Stimulated activated CD8-positive, alpha-beta memory T cell treated with anti-CD3 and anti-CD28 coated beads, Interleukin-15, amount 100 ng/mL, for 48 hours (primary cell): ENCODE data around the gene CFTR.
"Not testable (repeated sequence)": the region's sequence is repeated elsewhere in the genome, so short reads cannot be mapped to it uniquely, and the experiment has no call there.

Source experiments
- DNase-seq, 2 donors: peaks; one replicate each; pipeline ENCODE4 v3.0.0-alpha.2; 2020; ENCODE audit warnings: low read depth in 2 of 2

CFTR gene

DNA sequence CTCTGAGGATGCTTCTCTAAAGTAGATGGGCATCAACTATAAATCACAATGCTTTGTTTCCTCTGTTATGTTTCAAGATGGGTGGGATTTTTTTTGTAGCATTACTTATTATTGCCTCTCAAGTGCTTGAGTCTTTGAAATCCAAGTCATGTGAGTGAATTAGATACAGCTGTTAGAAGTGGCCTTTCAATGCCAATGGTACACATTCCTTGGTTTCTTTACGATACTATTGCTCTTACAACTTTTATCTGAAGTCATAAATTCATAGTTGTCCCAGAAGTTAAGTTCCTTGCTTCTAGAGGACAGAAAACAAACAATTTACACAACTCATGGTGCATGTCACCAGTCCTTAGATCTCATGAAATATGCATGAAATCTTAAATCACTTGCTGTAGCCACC lies 15.5 kb downstream of the CFTR start:
- DNase-seq: no peak

DNA sequence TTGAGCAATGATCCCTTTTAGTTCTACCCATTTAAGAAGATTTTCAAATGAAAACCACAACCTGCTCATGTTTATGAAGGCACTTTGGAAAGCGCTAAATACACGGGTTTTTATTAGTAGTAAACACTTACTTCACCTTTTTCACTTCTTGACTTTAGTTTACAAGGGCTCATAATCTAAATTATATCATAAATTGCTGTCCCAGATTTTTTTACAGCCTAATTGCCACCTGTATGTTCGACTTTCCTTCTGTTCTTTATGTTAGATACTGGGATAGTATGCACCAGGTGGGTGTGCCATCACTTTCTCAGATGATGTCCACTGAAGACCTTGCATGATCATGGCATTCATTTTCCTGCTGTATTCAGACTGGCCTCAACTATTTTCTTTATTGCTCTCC lies 22.5 kb downstream of the CFTR start:
- no peak for DNase-seq

DNA sequence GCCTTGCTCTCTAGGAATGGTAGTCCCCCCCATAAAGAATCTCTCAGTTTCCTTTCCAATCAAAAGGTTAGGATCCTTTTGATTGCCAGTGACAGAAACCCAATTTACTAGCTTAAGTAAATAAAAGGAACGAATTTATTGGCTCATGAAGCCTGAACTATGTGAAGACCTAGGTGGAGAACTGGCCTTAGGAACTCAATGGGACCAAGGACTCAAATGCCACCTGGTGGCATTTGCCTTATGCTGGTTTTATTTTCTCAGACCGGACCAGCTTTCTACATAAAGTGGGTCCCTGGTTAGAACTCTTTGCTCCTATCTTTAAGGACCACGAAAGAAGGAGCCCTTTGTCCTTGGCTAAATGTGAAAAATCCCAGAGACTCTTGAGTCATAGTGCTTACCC lies 25.4 kb downstream of the CFTR start:
- no peak for DNase-seq

DNA sequence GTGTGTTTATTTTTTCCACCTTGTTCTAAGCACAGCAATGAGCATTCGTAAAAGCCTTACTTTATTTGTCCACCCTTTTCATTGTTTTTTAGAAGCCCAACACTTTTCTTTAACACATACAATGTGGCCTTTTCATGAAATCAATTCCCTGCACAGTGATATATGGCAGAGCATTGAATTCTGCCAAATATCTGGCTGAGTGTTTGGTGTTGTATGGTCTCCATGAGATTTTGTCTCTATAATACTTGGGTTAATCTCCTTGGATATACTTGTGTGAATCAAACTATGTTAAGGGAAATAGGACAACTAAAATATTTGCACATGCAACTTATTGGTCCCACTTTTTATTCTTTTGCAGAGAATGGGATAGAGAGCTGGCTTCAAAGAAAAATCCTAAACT lies 28.9 kb downstream of the CFTR start:
- no peak for DNase-seq

DNA sequence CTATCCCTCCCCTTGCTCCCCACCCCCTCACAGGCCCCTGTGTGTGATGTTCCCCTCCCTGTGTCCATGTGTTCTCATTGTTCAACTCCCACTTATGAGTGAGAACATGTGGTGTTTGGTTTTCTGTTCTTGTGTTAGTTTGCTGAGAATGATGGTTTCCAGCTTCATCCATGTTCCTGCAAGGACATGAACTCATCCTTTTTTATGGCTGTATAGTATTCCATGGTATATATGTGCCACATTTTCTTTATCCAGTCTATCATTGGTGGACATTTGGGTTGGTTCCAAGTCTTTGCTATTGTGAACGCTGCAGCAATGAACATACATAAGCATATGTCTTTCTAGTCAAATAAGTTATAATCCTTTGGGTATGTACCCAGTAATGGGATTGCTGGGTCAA lies 37.4 kb downstream of the CFTR start:
- DNase-seq: not testable (repeated sequence)

DNA sequence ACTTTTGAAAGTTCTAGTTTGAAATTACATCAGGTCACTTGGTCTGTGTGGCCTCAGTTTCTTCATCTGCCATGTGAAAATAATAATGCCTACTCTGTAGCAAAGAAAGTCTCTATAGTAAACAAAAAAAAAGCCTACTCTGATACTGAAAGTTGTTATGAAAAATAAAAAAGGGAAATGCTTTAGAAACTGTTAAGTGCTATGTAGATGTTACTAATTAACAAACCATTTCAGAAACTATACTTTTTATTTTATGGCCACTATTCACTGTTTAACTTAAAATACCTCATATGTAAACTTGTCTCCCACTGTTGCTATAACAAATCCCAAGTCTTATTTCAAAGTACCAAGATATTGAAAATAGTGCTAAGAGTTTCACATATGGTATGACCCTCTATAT lies 50.6 kb downstream of the CFTR start:
- DNase-seq: no peak

DNA sequence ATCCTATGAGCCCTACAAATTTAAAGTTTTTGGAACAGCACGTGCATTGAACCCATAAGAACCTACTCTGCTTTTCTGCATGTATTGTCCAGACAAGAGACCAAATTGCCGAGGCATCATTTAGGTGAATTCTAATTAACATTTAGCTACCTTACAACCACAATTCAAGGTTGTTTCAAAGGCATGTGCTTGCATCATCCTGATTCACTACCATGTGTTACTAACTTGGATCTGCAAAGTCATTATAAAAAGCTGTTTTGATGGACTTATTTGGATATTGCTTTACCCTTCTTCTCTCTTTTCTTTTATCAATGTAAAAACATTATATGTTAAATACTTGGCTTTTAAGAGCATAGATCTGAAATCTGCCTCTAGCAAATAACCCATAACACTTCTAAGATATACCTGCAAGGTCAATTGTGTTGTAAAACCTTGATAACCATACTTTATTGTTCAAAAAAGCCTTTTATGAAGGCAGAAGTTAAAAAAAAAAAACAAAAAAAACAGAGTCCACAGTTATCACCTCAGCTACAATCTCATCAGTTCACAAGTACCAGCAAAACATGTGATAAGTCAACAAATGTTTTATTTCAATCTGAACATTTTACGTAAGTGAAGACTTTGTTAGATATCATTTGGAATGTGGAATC lies 51.9 kb downstream of the CFTR start:
- DNase-seq: no peak

DNA sequence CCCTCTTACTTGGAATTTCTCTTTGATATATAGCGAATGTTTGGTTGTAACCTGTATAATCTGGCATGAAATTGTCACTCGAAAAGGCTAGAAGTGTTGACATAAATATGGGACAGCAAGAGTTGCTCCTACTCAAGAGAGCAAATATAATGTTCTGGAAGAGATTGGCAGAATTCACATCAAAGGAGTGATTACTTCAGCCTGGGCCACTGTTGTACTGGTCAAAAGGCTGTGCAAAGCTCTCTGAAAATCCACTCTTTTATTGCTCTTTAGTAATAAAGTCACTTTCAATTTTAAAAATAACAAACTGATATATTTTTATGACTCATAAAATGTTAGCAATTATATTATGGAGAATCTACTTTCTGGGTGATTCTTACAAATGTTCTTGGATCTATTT lies 58.2 kb downstream of the CFTR start:
- no peak for DNase-seq

DNA sequence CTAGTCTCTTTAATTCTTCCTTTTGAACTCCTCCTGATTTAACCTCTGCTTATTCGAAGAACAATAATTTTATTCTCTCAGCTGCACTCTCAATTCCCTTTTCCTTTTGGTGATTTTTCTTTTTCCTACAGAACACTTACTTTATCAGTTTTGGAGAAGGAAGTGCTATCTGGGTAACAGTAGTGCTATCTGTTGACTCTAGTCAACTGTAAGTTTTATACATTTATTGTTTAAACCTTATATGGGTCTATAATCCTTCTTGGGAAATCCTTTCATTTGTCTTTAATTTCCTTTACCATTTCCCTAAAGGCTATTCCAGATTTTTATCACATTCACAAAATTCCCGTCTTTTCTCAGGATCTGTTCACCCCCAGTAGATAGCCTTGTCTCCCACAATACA lies 64.2 kb downstream of the CFTR start:
- DNase-seq: no peak

DNA sequence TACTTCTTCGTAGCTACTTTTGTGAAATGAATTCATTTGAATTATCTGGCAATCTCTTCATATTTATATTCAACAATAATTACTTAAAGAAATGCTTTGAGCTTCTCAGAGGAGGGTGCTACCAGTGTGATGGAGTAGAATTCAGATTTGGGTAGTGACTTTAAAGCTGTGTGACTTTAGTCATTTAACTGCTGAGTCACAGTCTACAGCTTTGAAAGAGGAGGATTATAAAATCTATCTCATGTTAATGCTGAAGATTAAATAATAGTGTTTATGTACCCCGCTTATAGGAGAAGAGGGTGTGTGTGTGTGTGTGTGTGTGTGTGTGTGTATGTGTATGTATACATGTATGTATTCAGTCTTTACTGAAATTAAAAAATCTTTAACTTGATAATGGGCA lies 68.2 kb downstream of the CFTR start:
- no peak for DNase-seq

DNA sequence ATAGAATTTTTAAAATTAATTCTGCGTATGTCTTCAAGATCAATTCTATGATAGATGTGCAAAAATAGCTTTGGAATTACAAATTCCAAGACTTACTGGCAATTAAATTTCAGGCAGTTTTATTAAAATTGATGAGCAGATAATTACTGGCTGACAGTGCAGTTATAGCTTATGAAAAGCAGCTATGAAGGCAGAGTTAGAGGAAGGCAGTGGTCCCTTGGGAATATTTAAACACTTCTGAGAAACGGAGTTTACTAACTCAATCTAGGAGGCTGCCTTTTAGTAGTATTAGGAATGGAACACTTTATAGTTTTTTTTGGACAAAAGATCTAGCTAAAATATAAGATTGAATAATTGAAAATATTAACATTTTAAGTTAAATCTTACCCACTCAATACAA lies 70.8 kb downstream of the CFTR start:
- no peak for DNase-seq

DNA sequence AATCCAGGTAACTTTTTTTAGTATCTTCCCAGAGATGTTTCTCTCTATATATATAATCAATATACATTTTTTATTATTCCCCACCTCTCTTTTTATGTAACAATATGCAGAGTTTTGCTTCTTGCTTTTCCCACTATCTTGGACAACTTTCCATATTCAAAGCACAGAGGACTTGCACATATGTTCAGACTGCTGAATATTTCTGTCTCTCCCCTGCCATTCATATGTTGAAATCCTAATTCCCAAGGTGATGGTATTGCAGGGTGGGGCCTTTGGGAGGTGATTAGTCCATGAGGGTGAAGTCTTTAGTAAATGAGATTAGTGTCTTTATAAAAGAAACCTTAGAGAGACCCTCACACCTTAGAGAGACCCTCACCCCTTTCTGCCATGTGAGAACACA lies 72.8 kb downstream of the CFTR start:
- no peak for DNase-seq

DNA sequence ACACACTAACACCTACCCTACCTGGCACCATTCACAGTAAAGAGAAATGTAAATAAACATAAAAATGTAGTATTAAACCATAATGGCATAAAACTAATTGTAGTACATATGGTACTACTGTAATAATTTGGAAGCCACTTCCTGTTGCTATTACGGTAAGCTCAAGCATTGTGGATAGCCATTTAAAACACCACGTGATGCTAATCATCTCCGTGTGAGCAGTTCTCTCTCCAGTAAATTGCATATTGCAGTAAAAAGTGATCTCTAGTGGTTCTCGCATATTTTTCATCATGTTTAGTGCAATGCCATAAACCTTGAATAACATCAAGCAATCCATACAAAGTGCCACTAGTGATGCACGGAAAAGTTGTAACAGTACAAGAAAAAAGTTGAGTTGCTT lies 75.4 kb downstream of the CFTR start:
- DNase-seq: no peak

DNA sequence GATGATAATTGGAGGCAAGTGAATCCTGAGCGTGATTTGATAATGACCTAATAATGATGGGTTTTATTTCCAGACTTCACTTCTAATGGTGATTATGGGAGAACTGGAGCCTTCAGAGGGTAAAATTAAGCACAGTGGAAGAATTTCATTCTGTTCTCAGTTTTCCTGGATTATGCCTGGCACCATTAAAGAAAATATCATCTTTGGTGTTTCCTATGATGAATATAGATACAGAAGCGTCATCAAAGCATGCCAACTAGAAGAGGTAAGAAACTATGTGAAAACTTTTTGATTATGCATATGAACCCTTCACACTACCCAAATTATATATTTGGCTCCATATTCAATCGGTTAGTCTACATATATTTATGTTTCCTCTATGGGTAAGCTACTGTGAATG lies 79.6 kb downstream of the CFTR start:
- DNase-seq: no peak

DNA sequence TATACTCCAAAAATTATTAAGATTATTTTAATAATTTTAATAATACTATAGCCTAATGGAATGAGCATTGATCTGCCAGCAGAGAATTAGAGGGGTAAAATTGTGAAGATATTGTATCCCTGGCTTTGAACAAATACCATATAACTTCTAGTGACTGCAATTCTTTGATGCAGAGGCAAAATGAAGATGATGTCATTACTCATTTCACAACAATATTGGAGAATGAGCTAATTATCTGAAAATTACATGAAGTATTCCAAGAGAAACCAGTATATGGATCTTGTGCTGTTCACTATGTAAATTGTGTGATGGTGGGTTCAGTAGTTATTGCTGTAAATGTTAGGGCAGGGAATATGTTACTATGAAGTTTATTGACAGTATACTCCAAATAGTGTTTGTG lies 80.2 kb downstream of the CFTR start:
- DNase-seq: no peak

DNA sequence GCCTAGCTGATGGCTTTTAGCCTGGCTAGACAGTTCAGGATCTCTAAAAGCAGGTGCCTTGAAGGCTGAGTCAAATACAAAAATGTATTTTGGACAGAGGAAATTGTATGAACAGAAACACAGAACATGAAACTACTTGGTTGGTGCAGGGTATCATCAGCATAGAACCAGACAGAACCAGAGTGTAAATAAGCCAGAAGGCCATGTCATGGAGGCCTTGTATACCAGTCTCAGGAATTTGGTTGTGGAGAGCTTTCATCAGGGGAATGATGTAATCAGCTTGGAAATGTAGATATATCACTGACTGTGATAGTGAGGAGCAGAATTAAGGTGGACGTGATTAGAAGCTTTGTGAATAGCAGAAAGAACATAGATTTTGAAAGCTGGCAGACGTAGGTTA lies 82.9 kb downstream of the CFTR start:
- DNase-seq: no peak

DNA sequence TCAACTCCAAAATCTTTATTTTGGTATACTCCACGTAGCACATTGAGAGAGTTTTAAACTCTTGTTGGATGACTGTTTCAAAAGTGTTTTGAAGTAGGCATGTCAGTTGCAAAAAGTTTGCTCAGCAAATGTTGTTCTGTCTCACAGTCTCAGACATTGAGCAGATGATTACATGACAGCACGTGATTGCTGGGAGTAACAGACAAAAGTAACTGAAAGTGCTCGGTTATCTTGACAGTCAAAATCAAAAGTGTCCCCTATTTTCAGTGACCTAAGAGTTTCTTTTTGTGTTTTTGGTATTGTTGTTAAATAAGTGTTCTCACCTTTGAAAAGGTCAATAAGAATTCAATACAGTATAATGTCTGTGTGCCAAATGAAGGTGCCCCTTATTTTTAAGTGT lies 84.3 kb downstream of the CFTR start:
- no peak for DNase-seq

DNA sequence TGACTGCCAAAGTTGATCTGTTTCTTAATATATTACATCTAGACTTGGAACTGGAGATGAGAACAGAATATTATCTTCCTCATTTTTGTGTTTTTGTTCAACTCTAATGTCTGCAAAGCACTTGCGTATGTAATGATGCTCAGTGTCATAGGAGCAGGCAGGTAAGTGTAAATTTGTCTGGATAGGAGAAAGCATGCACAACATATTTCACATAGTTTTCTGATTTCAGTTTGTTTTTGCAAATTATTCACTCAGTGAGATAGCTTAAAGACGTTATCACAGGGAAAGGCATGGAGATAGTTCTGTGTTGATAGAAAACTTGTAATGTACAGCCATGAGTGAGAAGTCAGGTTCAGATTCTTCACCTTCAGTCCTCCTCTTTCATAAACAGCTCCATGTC lies 84.8 kb downstream of the CFTR start:
- no peak for DNase-seq

DNA sequence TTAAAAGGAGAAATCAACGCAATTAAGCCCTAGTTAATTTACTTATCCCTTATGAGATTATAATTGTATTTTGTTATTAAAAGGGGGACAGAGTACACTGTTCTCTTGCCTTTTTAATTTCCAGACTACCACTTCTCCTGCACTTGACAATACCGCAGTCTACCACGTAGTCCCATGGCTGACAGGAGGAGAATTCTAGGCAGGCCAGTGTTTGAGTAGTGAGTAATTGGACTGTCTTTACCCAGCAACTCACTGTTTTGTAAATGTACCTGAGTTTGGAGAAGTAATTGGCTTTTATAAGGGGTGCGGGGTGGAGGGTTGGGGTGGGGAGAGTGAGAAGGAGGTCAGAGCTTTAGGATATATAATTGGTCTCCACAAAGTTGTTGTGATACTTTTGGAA lies 85.4 kb downstream of the CFTR start:
- no peak for DNase-seq

DNA sequence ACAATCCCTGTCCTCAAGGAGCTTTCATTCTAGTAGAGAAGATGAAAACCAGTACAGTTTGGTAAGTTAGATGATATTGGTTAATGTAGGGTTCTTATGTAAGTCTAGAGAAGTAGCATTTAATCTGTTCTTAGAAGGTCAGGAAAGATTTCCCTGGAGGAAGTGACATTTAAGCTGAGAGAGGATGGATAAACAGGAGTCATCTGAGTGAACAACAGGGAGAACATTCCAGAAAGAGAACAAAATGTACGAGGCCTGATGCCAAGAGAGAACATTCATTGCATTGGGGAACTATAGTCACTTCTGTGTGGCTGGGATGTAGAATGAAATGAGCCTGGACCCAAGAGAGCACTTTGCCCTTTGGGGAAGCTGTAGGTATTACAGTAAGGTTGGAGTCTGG lies 88.0 kb downstream of the CFTR start:
- no peak for DNase-seq

DNA sequence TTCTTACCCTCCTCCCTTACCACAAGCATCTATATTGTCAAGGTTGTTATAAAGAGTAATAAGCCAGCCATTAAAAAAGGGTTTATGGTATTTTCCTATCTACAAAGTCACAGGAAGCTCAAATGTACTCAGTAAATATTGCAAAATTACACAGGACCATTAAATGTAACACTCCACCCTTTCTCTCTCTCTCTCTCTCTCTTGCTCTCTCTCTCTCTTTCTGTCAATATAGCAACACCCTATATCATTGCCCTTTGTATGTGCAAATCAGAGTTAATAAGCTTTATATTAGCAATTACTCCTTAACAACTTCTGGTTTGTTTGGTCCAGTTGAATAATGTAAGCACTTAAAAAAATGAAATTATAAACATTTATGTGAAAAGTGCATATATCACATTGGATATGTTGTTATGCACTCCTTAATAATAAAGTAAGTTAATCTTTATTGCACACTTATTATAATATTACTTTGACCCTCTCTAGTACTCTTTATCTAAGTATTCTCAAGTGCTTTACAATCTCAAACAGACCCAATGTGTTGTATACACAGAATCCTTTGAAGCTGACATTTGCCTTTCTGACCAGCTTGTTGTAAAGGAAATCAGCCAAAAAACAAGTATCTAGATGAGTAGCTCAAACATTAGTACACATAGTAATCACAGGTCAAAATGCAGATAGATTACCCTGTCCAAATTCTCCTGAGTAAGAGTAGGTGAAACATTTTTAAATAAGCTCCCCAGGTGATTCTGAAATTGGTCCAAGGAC lies 93.2 kb downstream of the CFTR start:
- DNase-seq: no peak

DNA sequence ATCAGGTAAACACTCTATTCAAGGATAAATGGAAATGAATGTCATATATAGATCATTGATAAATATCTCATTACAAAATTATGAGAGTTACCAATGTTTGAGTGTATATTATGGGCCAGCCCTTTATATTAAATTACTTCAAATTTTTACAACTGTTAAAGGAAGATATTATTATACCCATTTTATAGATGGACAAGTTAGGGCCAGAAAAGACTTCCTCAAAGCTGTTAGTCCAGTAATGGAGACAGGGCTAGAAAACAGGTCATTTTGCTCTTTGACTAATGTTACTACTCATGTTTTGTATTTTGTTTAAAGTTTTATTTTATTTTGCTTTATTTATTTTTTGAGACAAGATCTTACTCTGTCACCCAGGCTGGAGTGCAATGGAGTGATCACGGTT lies 101.6 kb downstream of the CFTR start:
- DNase-seq: no peak

DNA sequence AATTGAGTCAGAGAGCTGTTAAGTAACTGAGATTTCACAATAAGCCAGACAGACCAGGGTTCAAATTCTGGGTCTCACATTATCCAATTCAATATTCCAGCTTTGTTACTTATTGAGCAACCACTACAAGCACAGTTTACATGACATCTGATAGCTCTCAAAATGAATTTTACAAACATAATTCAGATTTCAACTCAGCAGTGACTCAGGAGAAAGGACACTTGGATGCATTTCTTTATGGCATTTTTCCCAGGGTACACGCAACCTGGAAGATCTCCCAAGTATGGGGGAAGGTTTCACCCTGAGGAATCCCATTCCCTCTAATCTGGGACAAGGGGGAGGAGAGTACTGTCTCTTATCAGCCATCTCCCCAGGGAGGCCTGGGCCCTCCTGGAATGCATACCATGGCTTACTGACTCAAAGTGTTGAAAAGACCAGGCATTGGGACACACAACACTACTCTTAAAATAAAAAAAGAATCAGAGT lies 102.4 kb downstream of the CFTR start:
- no peak for DNase-seq

DNA sequence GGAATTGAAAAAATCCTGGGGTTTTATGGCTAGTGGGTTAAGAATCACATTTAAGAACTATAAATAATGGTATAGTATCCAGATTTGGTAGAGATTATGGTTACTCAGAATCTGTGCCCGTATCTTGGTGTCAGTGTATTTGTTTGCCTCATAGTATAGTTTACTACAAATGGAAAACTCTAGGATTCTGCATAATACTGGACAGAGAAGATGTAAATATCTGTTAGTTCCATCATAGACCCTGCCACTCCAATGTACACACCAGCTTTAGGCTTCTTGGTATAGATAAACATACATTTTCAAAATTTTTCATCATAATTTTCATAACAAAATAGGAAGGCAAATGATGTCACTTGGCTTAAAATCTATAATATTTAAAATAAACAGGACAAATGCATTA lies 108.1 kb downstream of the CFTR start:
- DNase-seq: no peak
